IPS DF 4.7 (cell line): ENCODE measurements around the gene MMP13.
"Not testable (repeated sequence)": the region's sequence is repeated elsewhere in the genome, so short reads cannot be mapped to it uniquely, and the experiment has no call there.

Experiments used
- DNase-seq: peaks from one replicate; pipeline ENCODE4 v3.0.0-alpha.2; 2013; ENCODE audit warnings: low spot score; ENCODE audit errors: extremely low read depth

The MMP13 gene

DNA sequence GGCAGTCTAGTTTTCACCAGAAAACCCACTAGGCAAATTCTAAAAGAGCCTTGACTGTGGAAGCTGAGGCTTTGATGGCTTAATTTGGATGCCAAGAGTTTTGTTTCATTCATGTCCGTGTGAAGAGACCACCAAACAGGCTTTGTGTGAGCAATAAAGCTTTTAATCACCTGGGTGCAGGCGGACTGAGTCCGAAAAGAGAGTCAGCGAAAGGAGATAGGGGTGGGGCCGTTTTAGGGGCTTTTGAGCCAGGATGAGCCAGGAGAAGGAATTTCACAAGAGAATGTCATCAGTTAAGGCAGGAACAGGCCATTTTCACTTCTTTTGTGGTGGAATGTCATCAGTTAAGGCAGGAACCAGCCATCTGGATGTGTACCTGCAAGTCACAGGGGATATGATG, 51.6 kb downstream of the MMP13 start:
- not testable (repeated sequence) for DNase-seq

- no peak for DNase-seq
These were observed 55.2 kb downstream of the MMP13 start for GRCh38 chr11:102900346-102900745.
